Activated T-cell treated with anti-CD3 and anti-CD28 coated beads, Interleukin-2, amount 50 U/mL, for 4 hours (primary cell): ENCODE measurements around the gene SLC8B1. TPM values are rescaled to one million over a fixed set of nuclear protein-coding genes. Genes with fewer than 3 reads are reported as not detected.

Experiments
- ATAC-seq, 2 donors: fragments of 200-7000 bp; cut with Tn5 transposase; one replicate each; pipeline ENCODE4 v1.10.0; 2021
- DNase-seq: peaks from one replicate; pipeline ENCODE4 v3.0.0-alpha.2; 2020
- H3K27me3 Mint-ChIP-seq: one replicate; pipeline ENCODE4 v1.8.0; 2021; ENCODE audit warnings: low read depth, mixed read lengths
- H3K36me3 Mint-ChIP-seq: one replicate; pipeline ENCODE4 v1.8.0; 2022; ENCODE audit warnings: mixed read lengths; ENCODE audit not compliant: insufficient read depth
- H3K4me1 Mint-ChIP-seq: one replicate; pipeline ENCODE4 v1.8.0; 2021; ENCODE audit warnings: low read depth, mixed read lengths
- H3K4me3 Mint-ChIP-seq: one replicate; pipeline ENCODE4 v1.8.0; 2021; ENCODE audit warnings: mild to moderate bottlenecking, moderate library complexity, mixed read lengths
- H3K9me3 Mint-ChIP-seq: one replicate; pipeline ENCODE4 v1.8.0; 2021; ENCODE audit warnings: mixed read lengths
- total RNA-seq, 3 donors: library from RNA; stranded (reverse); gene quantifications; one replicate each; pipeline ENCODE4 v1.2.1, GENCODE V29; 2021

The SLC8B1 gene
- total RNA-seq, 3 donors from 2014 or later: 12.4 to 14.7 (median 13.6) TPM

DNA sequence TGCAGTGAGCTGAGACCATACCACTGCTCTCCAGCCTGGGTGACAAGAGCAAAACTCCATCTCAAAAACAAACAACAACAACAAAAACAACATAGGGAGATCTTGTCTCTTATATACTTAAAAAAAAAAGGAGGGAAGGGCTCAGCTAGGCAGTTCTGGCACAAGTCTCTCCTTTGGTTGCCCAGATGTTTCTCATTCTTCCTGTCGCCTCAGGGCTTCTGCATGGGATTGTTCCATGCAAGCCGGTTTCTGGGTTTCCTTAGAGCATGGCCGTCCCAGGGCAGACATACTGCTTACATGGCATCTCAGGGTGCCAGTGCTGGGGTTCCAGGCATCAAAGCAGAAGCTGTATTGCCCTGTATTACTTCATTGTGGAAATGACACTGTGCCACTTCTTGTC lies 5.2 kb upstream of the SLC8B1 start:
- Mint-ChIP-seq H3K9me3 (no peaks in the 10 kb centered on the region), H3K4me1 (peaks cover 2% of the 10 kb centered on the region), H3K27me3 (no peaks in the 10 kb centered on the region), H3K4me3 (no peak overlapping the region), H3K36me3 (no peaks in the 10 kb centered on the region)
- ATAC-seq (no peak), DNase-seq (no peak)

DNA sequence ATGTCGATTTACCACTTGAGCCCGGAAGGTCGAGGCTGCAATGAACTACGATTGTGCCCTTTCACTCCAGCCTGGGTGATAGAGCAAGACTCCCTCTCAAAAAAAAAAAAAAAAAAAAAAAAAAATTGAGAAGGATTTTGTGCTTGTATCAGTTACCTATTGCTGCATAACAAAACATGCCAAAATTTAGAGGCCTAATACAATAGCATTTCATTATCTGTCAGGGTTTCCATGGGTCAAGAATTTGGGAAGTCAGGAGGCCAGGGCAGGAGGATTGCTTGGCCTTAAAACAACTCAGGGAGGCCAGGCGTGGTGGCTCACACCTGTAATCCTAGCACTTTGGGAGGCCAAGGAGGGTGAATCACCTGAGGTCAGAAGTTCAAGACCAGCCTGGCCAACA lies 4.6 kb upstream of the SLC8B1 start:
- H3K4me1 Mint-ChIP-seq: peaks cover 2% of the 10 kb centered on the region
- H3K9me3 Mint-ChIP-seq: no peaks in the 10 kb centered on the region
- no peak for DNase-seq
- H3K36me3 Mint-ChIP-seq: no peaks in the 10 kb centered on the region
- no peak overlapping the region for H3K4me3 Mint-ChIP-seq
- no peaks in the 10 kb centered on the region for H3K27me3 Mint-ChIP-seq
- no peak for ATAC-seq

DNA sequence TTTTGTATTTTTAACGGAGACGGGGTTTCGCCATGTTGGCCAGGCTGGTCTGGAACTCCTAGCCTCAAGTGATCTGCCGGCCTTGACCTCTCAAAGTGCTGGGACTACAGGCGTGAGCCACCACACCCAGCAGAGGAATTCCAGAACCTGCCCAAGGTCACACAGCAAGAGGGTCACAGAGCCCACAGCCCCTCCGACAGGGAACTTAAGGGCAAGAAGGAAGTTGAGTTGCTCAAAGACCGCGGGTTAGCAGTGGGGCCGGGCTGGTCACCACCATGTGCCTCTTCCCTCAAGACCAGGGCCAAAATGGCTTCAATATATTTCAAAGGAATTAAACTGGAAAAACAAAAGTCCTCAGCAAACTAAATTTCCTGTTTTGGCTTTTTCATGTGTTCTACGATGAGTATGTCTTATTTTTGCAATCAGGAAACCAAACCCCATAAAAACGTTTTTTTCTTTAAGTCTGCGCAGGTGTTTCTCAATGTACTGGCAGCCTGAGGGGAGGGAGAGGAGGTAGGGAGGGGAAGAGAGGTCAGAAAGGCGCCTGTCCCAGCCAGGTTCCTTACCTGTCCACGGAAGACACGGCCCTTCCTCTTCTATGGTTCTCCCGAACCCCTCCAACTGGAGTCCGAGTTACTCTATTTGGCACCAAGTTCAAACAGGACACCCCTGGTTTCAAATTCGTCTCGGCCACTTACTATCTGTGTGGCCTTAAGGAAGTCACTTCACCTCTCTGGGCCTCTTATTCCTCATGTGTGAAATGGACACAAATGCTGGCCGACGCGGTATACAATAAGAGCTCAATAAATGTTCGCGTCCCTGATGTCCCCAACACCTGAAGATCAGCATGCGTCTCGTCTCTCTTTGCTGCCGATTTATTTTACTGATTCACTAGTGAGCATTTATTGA lies 778 bp downstream of the SLC8B1 start:
- peak; percentile 15 to 27 for ATAC-seq
- Mint-ChIP-seq H3K27me3 (no peaks in the 10 kb centered on the region), H3K9me3 (no peaks in the 10 kb centered on the region), H3K4me3 (peak overlapping the region; percentile 94), H3K4me1 (peaks cover 38% of the 10 kb centered on the region), H3K36me3 (peaks cover 23% of the 10 kb centered on the region)
- DNase-seq: no peak

DNA sequence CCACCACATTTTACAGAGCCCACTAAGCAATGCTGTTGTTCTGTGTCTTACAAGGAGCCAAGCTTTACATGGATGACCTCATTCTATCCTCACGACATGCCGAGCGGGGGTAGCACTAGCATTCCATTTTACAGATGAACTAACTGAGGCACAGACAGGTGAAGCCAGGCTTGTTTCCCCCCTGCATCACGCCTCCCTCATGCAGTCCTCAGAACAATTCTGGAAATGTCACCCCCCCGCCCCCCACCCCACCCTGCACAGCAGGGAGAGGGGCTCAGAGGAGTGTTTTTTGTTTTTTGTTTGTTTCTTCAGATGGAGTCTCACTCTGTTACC lies 1.5 kb downstream of the SLC8B1 start:
- Mint-ChIP-seq H3K4me1 (peaks cover 44% of the 10 kb centered on the region), H3K36me3 (peaks cover 24% of the 10 kb centered on the region), H3K4me3 (peak overlapping the region; percentile 94), H3K9me3 (no peaks in the 10 kb centered on the region), H3K27me3 (no peaks in the 10 kb centered on the region)
- ATAC-seq (no peak), DNase-seq (no peak)

DNA sequence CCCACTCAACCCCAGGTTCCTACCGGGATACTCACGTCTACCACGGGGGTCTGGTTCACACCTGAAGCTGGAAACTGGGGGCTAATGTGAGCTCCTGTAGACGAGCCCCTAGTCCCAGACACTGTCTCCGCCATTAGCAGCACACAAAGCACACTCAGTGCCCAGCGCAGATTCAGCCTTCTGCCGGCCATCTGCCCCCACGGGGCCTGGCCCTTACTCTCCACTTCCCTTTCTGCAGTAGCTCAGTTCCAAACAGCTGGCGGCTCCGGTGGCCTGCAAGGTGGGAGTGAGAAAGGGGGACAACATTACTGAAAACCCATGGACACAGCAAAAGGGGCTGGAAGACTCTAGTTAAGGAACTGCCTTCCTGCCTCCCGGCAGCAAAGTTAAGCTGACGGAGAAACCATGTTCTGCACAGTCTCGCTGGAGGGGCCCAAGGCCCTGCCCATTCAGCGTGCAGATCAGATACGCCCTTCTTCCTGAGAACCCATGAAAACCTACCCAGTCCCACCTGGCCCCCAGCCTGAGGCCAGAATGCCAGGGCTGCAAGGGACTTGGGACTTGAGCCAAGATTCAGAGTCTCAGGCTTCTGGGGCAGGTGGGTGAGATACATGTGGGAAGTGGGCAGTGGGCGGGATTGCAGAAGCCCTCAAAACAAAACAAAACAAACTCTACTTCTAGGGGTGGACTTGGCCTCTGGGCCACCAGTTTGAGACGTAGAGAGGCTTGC lies 2.1 kb downstream of the SLC8B1 start:
- ATAC-seq (no peak), DNase-seq (no peak)
- Mint-ChIP-seq H3K9me3 (no peaks in the 10 kb centered on the region), H3K36me3 (peaks cover 26% of the 10 kb centered on the region), H3K4me1 (peaks cover 46% of the 10 kb centered on the region), H3K27me3 (no peaks in the 10 kb centered on the region), H3K4me3 (peak overlapping the region; percentile 94)

DNA sequence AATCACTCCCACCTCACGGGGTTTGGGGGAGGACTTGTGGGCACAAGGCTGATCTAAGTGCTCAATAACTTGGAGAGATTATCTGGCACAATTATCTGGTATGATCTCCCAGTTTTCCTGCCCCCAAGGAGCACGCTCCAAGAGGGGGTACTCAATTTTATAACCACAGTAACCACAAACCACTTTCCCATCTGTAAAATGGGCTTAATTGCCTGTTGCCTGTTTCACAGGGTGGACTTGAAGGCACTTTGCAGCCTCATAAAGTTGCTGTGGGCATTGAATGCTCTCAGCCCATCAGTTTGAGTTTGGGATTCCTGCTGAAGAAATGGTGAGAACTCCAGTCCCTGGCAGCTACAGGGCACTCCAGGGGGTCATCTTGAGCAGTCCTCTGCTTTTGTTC lies 4.4 kb downstream of the SLC8B1 start:
- H3K4me3 Mint-ChIP-seq: no peak overlapping the region
- peaks cover 50% of the 10 kb centered on the region for H3K4me1 Mint-ChIP-seq
- ATAC-seq (no peak), DNase-seq (no peak)
- no peaks in the 10 kb centered on the region for H3K27me3 Mint-ChIP-seq
- H3K9me3 Mint-ChIP-seq: no peaks in the 10 kb centered on the region
- H3K36me3 Mint-ChIP-seq: peaks cover 27% of the 10 kb centered on the region

DNA sequence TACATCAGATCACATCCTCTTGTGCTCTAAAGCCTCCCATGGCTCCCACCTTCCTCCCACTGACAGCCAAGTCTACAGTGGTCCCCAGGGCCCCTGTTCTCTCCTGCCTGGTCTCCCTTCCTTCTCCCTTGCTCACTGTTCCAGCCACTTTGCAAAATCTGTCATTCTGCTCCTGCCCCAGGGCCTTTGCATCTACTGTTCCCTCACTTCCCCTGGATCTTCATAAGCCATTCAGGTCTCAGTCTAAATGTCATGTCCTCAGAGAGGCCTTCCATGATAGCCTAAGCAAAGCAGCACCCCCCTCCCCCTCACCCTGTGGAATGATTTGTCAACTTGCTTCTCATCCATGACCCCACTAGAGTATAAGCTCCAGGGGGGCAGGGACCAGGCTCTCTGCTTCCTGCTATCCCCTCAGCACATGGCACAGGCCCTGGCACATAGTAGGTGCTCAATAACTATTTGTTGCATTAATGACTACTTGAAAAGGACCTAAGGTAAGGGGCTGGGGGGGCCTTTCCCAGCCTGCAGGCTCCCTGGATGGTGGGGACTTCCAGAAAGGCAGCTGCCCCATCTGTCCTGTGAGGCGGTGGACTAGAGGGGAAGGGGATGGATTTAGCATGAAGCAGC lies 5.0 kb downstream of the SLC8B1 start:
- peaks cover 27% of the 10 kb centered on the region for H3K36me3 Mint-ChIP-seq
- peaks cover 48% of the 10 kb centered on the region for H3K4me1 Mint-ChIP-seq
- no peak for DNase-seq
- no peak for ATAC-seq
- H3K9me3 Mint-ChIP-seq: no peaks in the 10 kb centered on the region
- H3K4me3 Mint-ChIP-seq: no peak overlapping the region
- no peaks in the 10 kb centered on the region for H3K27me3 Mint-ChIP-seq

DNA sequence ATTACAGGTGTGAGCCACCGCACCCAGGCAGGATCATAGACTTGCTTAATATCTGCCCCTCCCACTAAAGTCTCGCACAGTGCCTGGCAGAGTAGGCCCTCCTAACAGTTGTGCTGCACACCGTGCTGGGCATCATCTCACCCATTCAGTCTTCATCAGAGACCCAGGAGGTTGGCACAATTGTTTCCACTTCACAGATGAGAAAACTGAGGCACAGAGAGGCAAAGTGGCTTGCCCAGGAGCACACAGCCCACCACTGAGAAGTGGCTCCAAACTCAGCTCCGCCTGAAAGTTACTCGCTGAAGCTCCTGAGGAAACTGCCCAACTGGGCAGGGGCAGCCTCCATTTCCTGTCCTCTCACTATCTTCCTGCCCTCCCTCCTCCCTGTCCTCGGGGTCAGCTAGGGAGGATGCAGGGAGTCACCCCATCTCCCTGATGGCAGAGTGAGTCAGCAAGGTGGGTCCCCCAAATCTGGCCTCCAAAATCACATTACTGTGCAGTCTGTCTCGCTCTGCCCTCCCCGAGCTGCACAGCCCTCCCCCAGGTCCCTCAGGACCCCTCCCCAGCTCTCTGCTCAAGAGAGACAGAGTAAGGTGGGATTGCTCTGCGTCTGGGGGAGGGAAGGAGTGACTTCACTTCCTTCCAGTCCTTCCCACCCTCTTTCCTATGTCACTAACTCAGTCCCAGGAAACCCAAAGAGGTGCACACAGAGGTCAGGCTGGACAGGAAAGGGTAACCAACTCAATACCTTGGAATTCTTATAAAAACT lies 5.7 kb downstream of the SLC8B1 start:
- Mint-ChIP-seq H3K27me3 (no peaks in the 10 kb centered on the region), H3K9me3 (no peaks in the 10 kb centered on the region), H3K4me3 (no peak overlapping the region), H3K36me3 (peaks cover 27% of the 10 kb centered on the region), H3K4me1 (peaks cover 47% of the 10 kb centered on the region)
- DNase-seq (no peak), ATAC-seq (no peak)

DNA sequence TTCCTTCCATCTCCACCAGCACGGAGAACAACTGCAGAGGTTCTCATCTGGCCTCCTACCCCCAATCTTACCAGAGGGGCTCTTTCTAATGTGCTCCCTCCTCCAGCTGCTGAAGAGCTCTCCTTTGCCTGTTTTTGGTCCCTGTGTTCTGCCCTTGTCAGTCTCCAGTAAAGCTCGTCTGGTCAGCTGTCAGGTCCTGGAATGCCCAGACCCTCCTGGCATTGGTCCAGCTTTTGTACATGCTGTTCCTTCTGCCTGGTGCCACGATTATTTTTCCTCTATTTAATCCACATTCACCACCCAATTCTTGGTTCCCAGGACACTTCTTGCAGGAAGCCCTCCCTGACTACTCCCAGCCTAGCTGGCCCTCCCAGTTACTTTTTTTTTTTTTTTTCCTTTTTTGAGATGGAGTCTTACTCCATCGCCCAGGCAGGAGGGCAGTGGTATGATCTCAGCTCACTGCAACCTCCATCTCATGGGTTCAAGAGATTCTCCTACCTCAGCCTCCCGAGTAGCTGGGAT lies 6.5 kb downstream of the SLC8B1 start:
- H3K9me3 Mint-ChIP-seq: no peaks in the 10 kb centered on the region
- H3K27me3 Mint-ChIP-seq: no peaks in the 10 kb centered on the region
- ATAC-seq (no peak), DNase-seq (no peak)
- H3K4me1 Mint-ChIP-seq: peaks cover 43% of the 10 kb centered on the region
- peaks cover 27% of the 10 kb centered on the region for H3K36me3 Mint-ChIP-seq
- H3K4me3 Mint-ChIP-seq: no peak overlapping the region

DNA sequence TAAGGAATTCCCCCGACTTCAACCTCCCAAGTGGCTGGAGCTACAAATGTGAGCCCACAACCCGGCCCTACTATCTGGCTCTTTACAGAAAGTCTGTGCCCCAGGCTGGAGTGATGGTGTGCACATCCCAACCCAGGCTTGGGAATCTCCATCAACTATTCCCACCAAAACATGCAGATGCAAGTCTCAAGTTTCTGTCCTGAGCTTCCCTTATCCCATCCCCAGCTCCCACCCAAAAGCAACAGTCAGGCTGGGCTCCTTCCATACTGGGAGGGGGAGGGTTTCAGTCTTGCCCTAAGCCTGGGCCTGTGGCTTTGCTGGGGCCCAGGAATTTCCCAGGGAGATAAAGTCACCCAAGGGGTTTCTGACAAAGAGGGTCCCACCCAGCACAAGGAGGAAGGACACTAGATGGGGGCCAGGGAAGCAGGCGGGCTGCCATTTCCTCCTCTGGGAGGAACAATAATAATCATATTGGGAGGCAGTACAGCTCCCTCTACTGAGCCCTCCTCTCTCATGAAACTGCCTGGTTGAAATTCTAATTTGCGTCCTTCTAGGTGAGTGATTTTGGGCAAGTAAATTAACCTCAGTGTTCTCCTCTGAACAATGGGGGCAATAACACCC lies 8.0 kb downstream of the SLC8B1 start:
- Mint-ChIP-seq H3K4me1 (peaks cover 32% of the 10 kb centered on the region), H3K27me3 (no peaks in the 10 kb centered on the region), H3K4me3 (no peak overlapping the region), H3K36me3 (peaks cover 29% of the 10 kb centered on the region), H3K9me3 (no peaks in the 10 kb centered on the region)
- ATAC-seq (no peak), DNase-seq (no peak)

DNA sequence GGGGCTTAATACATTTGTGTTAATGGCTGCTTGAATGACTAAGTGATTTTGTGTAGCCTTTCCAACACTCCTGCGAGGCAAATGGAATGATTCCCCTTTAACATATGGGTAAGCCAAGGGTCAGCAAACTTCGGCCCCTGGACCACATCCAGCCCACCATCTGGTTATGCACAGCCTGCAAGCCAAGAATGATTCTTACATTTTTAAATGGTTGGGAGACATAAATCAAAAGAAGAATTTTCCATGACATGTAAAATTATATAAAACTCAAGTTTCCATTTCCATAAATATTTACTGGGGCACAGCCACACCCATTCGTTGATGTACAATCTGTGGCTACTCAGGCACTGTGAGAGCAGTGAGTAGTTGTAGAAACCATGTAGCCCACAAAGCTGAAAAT lies 9.0 kb downstream of the SLC8B1 start:
- Mint-ChIP-seq H3K9me3 (no peaks in the 10 kb centered on the region), H3K4me1 (peaks cover 27% of the 10 kb centered on the region), H3K4me3 (no peak overlapping the region), H3K36me3 (peaks cover 24% of the 10 kb centered on the region), H3K27me3 (no peaks in the 10 kb centered on the region)
- no peak for DNase-seq
- ATAC-seq: no peak

DNA sequence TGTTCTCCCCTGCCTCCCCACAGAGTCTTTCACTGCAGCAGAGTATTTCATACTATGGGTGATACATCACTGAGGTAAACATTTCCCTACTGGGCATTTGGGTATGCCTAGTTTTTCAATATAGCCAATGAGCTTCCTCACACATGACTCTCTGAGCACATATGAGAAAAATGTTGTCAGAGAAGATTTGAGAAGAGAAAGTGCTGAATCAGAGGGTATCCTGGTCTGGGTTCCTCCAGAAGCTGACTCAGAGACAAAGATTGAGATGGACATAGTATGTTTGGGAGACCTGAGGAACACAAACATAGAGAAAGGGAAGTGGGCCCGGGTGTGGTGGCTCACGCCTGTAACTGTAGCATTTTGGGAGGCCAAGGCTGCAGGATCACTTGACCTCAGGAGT lies 12.6 kb downstream of the SLC8B1 start:
- H3K4me1 Mint-ChIP-seq: peaks cover 12% of the 10 kb centered on the region
- H3K4me3 Mint-ChIP-seq: no peak overlapping the region
- ATAC-seq (no peak), DNase-seq (no peak)
- H3K36me3 Mint-ChIP-seq: peaks cover 31% of the 10 kb centered on the region
- no peaks in the 10 kb centered on the region for H3K27me3 Mint-ChIP-seq
- no peaks in the 10 kb centered on the region for H3K9me3 Mint-ChIP-seq

DNA sequence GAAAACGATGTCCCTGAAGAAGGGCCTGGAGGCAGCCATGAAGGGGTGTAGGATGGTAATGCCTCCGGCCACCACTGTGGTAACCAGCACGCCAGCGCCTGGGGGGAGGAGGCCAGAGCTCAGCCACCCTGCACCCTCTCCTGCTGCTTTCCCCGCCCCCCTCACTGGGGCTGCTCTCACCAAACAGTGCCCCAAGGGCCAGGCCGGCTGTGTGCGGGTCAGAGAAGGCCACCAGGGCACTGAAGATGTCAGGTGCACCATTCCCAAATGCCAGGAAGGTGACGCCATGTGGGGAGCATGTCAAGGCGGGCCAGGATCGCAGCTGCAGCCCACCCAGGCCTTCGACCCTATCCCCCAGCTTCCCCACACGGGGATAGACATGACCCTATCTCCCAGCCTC lies 14.5 kb downstream of the SLC8B1 start:
- no peak for DNase-seq
- Mint-ChIP-seq H3K27me3 (no peaks in the 10 kb centered on the region), H3K36me3 (peaks cover 35% of the 10 kb centered on the region), H3K4me1 (peaks cover 8% of the 10 kb centered on the region), H3K9me3 (no peaks in the 10 kb centered on the region), H3K4me3 (no peak overlapping the region)
- no peak for ATAC-seq
